Right ventricle myocardium superior (tissue), 1 donor: ENCODE results near the gene LYPD3. TPM values are rescaled to one million over a fixed set of nuclear protein-coding genes. Genes with fewer than 3 reads are reported as not detected.

ENCODE experiments used
- ATAC-seq: fragments of 200-7000 bp; cut with Tn5 transposase; one replicate; pipeline ENCODE4 v1.9.1; 2020; ENCODE audit warnings: mild to moderate bottlenecking; ENCODE audit not compliant: poor library complexity
- DNase-seq: peaks from one replicate; pipeline ENCODE4 v3.0.0-alpha.2; 2020
- intact Hi-C: fragments of 100-400 bp; cut with DNase I; formaldehyde crosslinking; loops from one replicate; pipeline ENCODE4 v1.11.2; 2022
- total RNA-seq: library from RNA; stranded (reverse); fragmentation: NEBNext Ultra II Directional; extraction: Animal tissue kit (Norgen Biotek cat#: 25700); gene quantifications from one replicate; pipeline ENCODE4 v1.2.1, GENCODE V29; 2021
- donor health status: DM: no; HTN: yes; CAD: no; lungs with severe emphysema.

Gene LYPD3
- total RNA-seq, 1 donor from 2014 or later: 0.16 TPM

DNA sequence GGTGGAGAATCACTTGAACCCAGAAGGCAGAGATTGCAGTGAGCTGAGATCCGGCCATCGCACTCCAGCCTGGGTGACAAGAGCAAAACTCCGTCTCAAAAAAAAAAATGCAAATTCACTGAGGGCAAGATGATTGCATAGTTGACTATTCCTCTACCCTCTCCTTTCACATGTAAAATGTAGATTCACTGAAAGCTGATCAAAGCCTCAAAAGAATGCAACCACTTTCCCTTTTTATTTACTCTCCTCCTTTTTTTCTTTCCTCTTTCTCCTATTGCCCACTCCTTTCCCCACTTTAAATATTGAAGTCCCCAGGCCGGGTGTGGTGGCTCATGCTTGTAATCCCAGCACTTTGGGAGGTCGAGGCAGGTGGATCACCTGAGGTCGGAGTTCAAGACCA is 44.5 kb downstream of the LYPD3 start:
- no peak for ATAC-seq
- intact Hi-C loops: no loop called here
- no peak for DNase-seq

DNA sequence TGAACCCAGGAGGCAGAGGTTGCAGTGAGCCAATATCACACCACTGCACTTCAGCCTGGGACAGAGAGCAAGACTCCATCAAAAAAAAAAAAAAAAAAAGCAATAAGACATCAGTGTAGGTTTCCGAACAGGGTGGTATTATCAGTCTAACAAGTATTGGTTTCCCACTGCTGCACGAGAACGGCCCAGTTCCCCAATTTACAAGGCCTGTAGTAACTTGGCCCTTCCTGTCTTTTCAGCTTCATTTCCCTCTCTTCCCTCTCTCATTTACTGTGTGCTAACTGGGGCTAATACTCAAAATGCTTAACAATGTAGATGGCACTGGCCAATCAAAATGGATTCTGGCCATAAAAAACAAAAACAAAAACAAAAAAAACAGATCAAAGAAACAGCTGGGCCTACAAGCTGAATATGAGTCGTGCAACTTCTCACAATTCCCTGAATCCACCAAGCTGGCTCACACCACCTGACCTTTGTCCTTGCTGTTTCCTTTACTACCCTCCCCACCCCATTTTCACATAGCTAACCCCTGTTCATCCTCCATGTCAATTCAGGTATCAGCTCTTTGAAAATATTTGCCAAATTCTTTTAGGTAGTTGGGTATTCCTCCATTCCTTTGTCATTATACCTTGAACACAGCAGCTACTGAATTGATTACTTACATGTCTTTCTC is 48.3 kb downstream of the LYPD3 start:
- no peak for DNase-seq
- intact Hi-C loops: no loop called here
- no peak for ATAC-seq

- ATAC-seq: no peak
- intact Hi-C loops: no loop called here
- no peak for DNase-seq
Measured at GRCh38 chr19:43414554-43414953, 50.9 kb downstream of the LYPD3 start, which contains the start of gene TEX101. TEX101 (plus strand) TSS chr19:43414890; CDS start chr19:43415920, 1,030 bp downstream.

DNA sequence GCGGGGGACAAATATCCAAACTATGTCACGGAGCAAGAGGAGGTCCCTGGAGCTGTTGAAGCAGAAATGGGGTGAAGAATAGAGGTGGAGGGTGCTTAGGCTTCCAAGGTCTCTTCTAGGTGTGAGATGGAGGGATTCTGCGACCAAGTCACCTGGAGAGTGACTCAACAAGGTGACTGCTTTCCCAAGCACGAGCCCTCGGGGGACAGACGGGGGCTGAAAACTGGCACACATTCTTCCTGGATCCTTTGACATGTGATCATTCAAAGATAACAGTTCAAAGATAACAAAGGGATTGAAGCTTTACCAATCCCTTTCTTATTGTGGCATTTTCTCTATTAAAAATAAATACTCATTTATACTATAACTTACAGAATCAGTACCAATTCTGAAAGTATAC is 53.0 kb downstream of the LYPD3 start:
- DNase-seq: no peak
- ATAC-seq: no peak
- intact Hi-C loops: no loop called here

Other genes starting within 250 kb of the LYPD3 start
- gene PSG9, start 196.1 kb downstream of the LYPD3 start, total RNA-seq: not detected
- gene CD177, start 111.9 kb downstream of the LYPD3 start, total RNA-seq: 0.32 TPM
- not detected for gene TEX101, start 50.7 kb downstream of the LYPD3 start, total RNA-seq
- 6.2 TPM for gene PHLDB3, start 39.1 kb upstream of the LYPD3 start, total RNA-seq
- gene ETHE1, start 61.6 kb upstream of the LYPD3 start, total RNA-seq: 14.7 TPM
- 1.5 TPM for gene ZNF575, start 67.6 kb upstream of the LYPD3 start, total RNA-seq
- gene XRCC1, start 109.9 kb upstream of the LYPD3 start, total RNA-seq: 12.4 TPM
- 0.46 TPM for gene PINLYP, start 110.2 kb upstream of the LYPD3 start, total RNA-seq
- 16.7 TPM for gene IRGQ, start 130.5 kb upstream of the LYPD3 start, total RNA-seq
- gene ZNF576, start 131.0 kb upstream of the LYPD3 start, total RNA-seq: 12.3 TPM
- gene SRRM5, start 146.5 kb upstream of the LYPD3 start, total RNA-seq: 0.13 TPM
- gene ZNF428, start 154.0 kb upstream of the LYPD3 start, total RNA-seq: 32.5 TPM
- 8.0 TPM for gene CADM4, start 174.2 kb upstream of the LYPD3 start, total RNA-seq
- 3.4 TPM for gene PLAUR, start 204.6 kb upstream of the LYPD3 start, total RNA-seq